ENCODE results near the gene SMOC1. TPM values are rescaled to one million over a fixed set of nuclear protein-coding genes. Genes with fewer than 3 reads are reported as not detected.

Gene SMOC1
- total RNA-seq, 1 donor from 2014 or later, result 89.3 TPM

GRCh38 chr14:70029296-70030132 is 150.3 kb downstream of the SMOC1 start:
- Histone ChIP-seq H4K20me1 (ENCODE audit: low read depth) (peaks cover 24% of the 10 kb centered on the region), H3K27me3 (no peaks in the 10 kb centered on the region), H3K4me1 (peaks cover 19% of the 10 kb centered on the region), H3F3A (ENCODE audit: low read depth) (peaks cover 31% of the 10 kb centered on the region), H2AFZ (replicated peaks) (no peak overlapping the region), H3K9me3 (ENCODE audit: low read depth) (no peaks in the 10 kb centered on the region), H3K4me3 (no peak overlapping the region), H3K9ac (no peak overlapping the region), H3K79me2 (ENCODE audit: low read depth) (no peaks in the 10 kb centered on the region), H3K4me2 (no peak overlapping the region), H3K36me3 (no peaks in the 10 kb centered on the region), H3K27ac (no peak overlapping the region)
- H3K9me3 Mint-ChIP-seq, result no peaks in the 10 kb centered on the region
- no peak for DNase-seq (ENCODE audit: low spot score)
- H3K4me3 Mint-ChIP-seq, result no peak overlapping the region
- peaks cover 23% of the 10 kb centered on the region for H3K4me1 Mint-ChIP-seq
- H3K27me3 Mint-ChIP-seq (ENCODE audit: insufficient read depth, low read depth), result peaks cover 5% of the 10 kb centered on the region
- no peak for TF ChIP-seq EZH2phosphoT487 (IDR thresholded peaks at IDR 0.05)
- TF ChIP-seq EZH2 (IDR thresholded peaks at IDR 0.05), result no peak
- TF ChIP-seq CTCF (IDR thresholded peaks at IDR 0.05), result no peak
- no peak overlapping the region for H3K27ac Mint-ChIP-seq
- H3K36me3 Mint-ChIP-seq, result peaks cover 9% of the 10 kb centered on the region

DNA sequence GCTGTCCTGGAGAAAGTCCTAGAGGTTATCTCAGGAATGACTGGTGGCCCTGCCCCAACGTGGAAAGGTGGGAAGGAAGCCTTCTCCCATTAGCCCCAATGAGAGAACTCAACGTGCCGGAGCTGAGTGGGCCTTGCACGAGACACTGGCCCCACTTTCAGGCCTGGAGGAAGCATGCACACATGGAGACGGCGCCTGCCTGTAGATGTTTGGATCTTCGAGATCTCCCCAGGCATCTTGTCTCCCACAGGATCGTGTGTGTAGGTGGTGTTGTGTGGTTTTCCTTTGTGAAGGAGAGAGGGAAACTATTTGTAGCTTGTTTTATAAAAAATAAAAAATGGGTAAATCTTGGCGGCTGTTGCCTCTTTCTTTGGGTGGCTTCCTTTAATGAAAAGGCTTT is 152.8 kb downstream of the SMOC1 start:
- H3K36me3 ChIP-seq, result no peaks in the 10 kb centered on the region
- H3K4me3 Mint-ChIP-seq, result no peak overlapping the region
- no peaks in the 10 kb centered on the region for H3K79me2 ChIP-seq (ENCODE audit: low read depth)
- no peak overlapping the region for H3K9ac ChIP-seq
- H3K9me3 Mint-ChIP-seq, result no peaks in the 10 kb centered on the region
- TF ChIP-seq CTCF (IDR thresholded peaks at IDR 0.05) (no peak), EZH2phosphoT487 (IDR thresholded peaks at IDR 0.05) (no peak), EZH2 (IDR thresholded peaks at IDR 0.05) (no peak)
- H3K4me3 ChIP-seq, result no peak overlapping the region
- no peak for DNase-seq (ENCODE audit: low spot score)
- peaks cover 18% of the 10 kb centered on the region for H3K4me1 ChIP-seq
- no peak overlapping the region for H3K27ac ChIP-seq
- no peak overlapping the region for H3K4me2 ChIP-seq
- H2AFZ ChIP-seq (replicated peaks), result no peak overlapping the region
- H3K27me3 ChIP-seq, result no peaks in the 10 kb centered on the region
- no peaks in the 10 kb centered on the region for H3K9me3 ChIP-seq (ENCODE audit: low read depth)
- peaks cover 30% of the 10 kb centered on the region for H3F3A ChIP-seq (ENCODE audit: low read depth)
- H3K27ac Mint-ChIP-seq, result no peak overlapping the region
- H3K27me3 Mint-ChIP-seq (ENCODE audit: insufficient read depth, low read depth), result peaks cover 7% of the 10 kb centered on the region
- peaks cover 2% of the 10 kb centered on the region for H3K36me3 Mint-ChIP-seq
- peaks cover 23% of the 10 kb centered on the region for H3K4me1 Mint-ChIP-seq
- H4K20me1 ChIP-seq (ENCODE audit: low read depth), result peaks cover 14% of the 10 kb centered on the region

- DNase-seq (ENCODE audit: low spot score), result peak; percentile 50
- H3K9ac ChIP-seq, result no peak overlapping the region
- no peak overlapping the region for H3K4me3 ChIP-seq
- peaks cover 10% of the 10 kb centered on the region for H4K20me1 ChIP-seq (ENCODE audit: low read depth)
- TF ChIP-seq CTCF (IDR thresholded peaks at IDR 0.05) (no peak), EZH2 (IDR thresholded peaks at IDR 0.05) (no peak), EZH2phosphoT487 (IDR thresholded peaks at IDR 0.05) (no peak)
- no peaks in the 10 kb centered on the region for H3K36me3 ChIP-seq
- no peaks in the 10 kb centered on the region for H3K27me3 ChIP-seq
- H3K79me2 ChIP-seq (ENCODE audit: low read depth), result no peaks in the 10 kb centered on the region
- H3K4me2 ChIP-seq, result no peak overlapping the region
- H3K9me3 ChIP-seq (ENCODE audit: low read depth), result no peaks in the 10 kb centered on the region
- H3F3A ChIP-seq (ENCODE audit: low read depth), result peaks cover 25% of the 10 kb centered on the region
- H3K27ac ChIP-seq, result peak overlapping the region; percentile 39
- Mint-ChIP-seq H3K27me3 (ENCODE audit: insufficient read depth, low read depth) (peaks cover 7% of the 10 kb centered on the region), H3K36me3 (peaks cover 2% of the 10 kb centered on the region), H3K9me3 (no peaks in the 10 kb centered on the region), H3K4me3 (no peak overlapping the region), H3K27ac (no peak overlapping the region), H3K4me1 (peaks cover 23% of the 10 kb centered on the region)
- peaks cover 14% of the 10 kb centered on the region for H3K4me1 ChIP-seq
- no peak overlapping the region for H2AFZ ChIP-seq (replicated peaks)
Measured at GRCh38 chr14:70032447-70032846, 153.2 kb downstream of the SMOC1 start.
